GM10847 (cell line): ENCODE measurements around the gene PABPC4L.

Experiments
- POLR2A ChIP-seq: IDR thresholded peaks from 2 replicates; pipeline ENCODE4 v1.6.1; 2011; ENCODE audit not compliant: insufficient read length; ENCODE audit errors: extremely low read depth

PABPC4L gene

GRCh38 chr4:134201216-134202161 is at the start of gene PABPC4L:
Gene PABPC4L, minus strand, starts transcription at chr4:134201789. Its CDS starts 770 bp downstream, at chr4:134201019.
- no peak for TF ChIP-seq POLR2A

GRCh38 chr4:134251322-134251721 is 49.7 kb upstream of the PABPC4L start:
- no peak for TF ChIP-seq POLR2A

- no peak for TF ChIP-seq POLR2A
Measured at GRCh38 chr4:134243742-134244713, 42.4 kb upstream of the PABPC4L start.

- TF ChIP-seq POLR2A = no peak
Measured at GRCh38 chr4:134219043-134219442, 17.5 kb upstream of the PABPC4L start.

- no peak for TF ChIP-seq POLR2A
Measured at GRCh38 chr4:134216411-134216810, 14.8 kb upstream of the PABPC4L start.

GRCh38 chr4:134215620-134216344 is 14.2 kb upstream of the PABPC4L start:
- TF ChIP-seq POLR2A = no peak

- no peak for TF ChIP-seq POLR2A
Measured at GRCh38 chr4:134202166-134202956, 772 bp upstream of the PABPC4L start.

GRCh38 chr4:134200811-134201215 is 776 bp downstream of the PABPC4L start:
- TF ChIP-seq POLR2A = no peak

GRCh38 chr4:134189949-134190348 is 11.6 kb downstream of the PABPC4L start:
- TF ChIP-seq POLR2A = no peak

GRCh38 chr4:134189480-134189879 is 12.1 kb downstream of the PABPC4L start:
- TF ChIP-seq POLR2A = no peak

GRCh38 chr4:134178706-134179105 is 22.9 kb downstream of the PABPC4L start:
- TF ChIP-seq POLR2A = no peak

GRCh38 chr4:134174271-134174670 is 27.3 kb downstream of the PABPC4L start:
- TF ChIP-seq POLR2A = no peak

- TF ChIP-seq POLR2A = no peak
Measured at GRCh38 chr4:134160211-134160610, 41.4 kb downstream of the PABPC4L start.

- TF ChIP-seq POLR2A = no peak
Measured at GRCh38 chr4:134154097-134154496, 47.5 kb downstream of the PABPC4L start.

GRCh38 chr4:134147941-134148340 is 53.6 kb downstream of the PABPC4L start:
- TF ChIP-seq POLR2A = no peak
